ENCODE results near the gene NPR3. TPM values are rescaled to one million over a fixed set of nuclear protein-coding genes. Genes with fewer than 3 reads are reported as not detected.

Gene NPR3, protein sequence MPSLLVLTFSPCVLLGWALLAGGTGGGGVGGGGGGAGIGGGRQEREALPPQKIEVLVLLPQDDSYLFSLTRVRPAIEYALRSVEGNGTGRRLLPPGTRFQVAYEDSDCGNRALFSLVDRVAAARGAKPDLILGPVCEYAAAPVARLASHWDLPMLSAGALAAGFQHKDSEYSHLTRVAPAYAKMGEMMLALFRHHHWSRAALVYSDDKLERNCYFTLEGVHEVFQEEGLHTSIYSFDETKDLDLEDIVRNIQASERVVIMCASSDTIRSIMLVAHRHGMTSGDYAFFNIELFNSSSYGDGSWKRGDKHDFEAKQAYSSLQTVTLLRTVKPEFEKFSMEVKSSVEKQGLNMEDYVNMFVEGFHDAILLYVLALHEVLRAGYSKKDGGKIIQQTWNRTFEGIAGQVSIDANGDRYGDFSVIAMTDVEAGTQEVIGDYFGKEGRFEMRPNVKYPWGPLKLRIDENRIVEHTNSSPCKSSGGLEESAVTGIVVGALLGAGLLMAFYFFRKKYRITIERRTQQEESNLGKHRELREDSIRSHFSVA
- total RNA-seq (10 to 100 TPM in 5 of 7 donors, 1 to 10 TPM in 2; 5.4 to 52.4 (median 20.3) TPM), polyA plus RNA-seq (1 to 10 TPM in 1 of 3 donors, under 1 TPM in 2; 0.30 to 3.1 (median 0.94) TPM)
- long read RNA-seq, donor 1, full-length matches to known transcripts: 3 of 3 reads
- long read RNA-seq, donor 1, partial matches to known transcripts: 0 of 3 reads
- long read RNA-seq, donor 1, other reads (novel, unspliced or antisense): 0 of 3 reads
- long read RNA-seq, donor 2, full-length matches to known transcripts: 10 of 10 reads
- long read RNA-seq, donor 2, partial matches to known transcripts: 0 of 10 reads
- long read RNA-seq, donor 2, other reads (novel, unspliced or antisense): 0 of 10 reads

- TF ChIP-seq POLR2AphosphoS5 (IDR thresholded peaks at IDR 0.05) (peak in 2 of 3 donors; percentile 33 to 48), POLR2A (IDR thresholded peaks at IDR 0.05) (no peak)
- TF ChIP-seq, protein P1, sequence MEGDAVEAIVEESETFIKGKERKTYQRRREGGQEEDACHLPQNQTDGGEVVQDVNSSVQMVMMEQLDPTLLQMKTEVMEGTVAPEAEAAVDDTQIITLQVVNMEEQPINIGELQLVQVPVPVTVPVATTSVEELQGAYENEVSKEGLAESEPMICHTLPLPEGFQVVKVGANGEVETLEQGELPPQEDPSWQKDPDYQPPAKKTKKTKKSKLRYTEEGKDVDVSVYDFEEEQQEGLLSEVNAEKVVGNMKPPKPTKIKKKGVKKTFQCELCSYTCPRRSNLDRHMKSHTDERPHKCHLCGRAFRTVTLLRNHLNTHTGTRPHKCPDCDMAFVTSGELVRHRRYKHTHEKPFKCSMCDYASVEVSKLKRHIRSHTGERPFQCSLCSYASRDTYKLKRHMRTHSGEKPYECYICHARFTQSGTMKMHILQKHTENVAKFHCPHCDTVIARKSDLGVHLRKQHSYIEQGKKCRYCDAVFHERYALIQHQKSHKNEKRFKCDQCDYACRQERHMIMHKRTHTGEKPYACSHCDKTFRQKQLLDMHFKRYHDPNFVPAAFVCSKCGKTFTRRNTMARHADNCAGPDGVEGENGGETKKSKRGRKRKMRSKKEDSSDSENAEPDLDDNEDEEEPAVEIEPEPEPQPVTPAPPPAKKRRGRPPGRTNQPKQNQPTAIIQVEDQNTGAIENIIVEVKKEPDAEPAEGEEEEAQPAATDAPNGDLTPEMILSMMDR (IDR thresholded peaks at IDR 0.05 in 8 of 11, conservative IDR thresholded peaks at IDR 0.05 in 3 of 11): no peak
- Histone ChIP-seq H3K27me3 (replicated peaks in 1 of 7) (peaks cover 0 to 80% (median 33%) of the 10 kb centered on the region in 7 donors), H3K4me3 (peak within 1 kb of the TSS; percentile 38 to 85 (median 60)), H3K4me1 (peaks cover 15 to 66% (median 53%) of the 10 kb centered on the region in 6 donors), H3K36me3 (no peaks in the 10 kb centered on the region), H3K9me3 (no peaks in the 10 kb centered on the region), H3K27ac (peak within 1 kb of the TSS in 7 of 8 donors; percentile 41 to 79 (median 68))
- intact Hi-C loops (cut with DNase I; ENCODE audit: low total_unique reads): no loop called here
- DNase-seq: no peak
- WGBS, 5 donors: 1 to 2% (median 1%) methylated on average over 54 to 55 of the region's 55 CpGs
Observed at GRCh38 chr5:32710550-32711361, at the start of gene NPR3. Gene NPR3 (plus strand): TSS chr5:32711321. CDS start chr5:32711777, 456 bp downstream.

DNA sequence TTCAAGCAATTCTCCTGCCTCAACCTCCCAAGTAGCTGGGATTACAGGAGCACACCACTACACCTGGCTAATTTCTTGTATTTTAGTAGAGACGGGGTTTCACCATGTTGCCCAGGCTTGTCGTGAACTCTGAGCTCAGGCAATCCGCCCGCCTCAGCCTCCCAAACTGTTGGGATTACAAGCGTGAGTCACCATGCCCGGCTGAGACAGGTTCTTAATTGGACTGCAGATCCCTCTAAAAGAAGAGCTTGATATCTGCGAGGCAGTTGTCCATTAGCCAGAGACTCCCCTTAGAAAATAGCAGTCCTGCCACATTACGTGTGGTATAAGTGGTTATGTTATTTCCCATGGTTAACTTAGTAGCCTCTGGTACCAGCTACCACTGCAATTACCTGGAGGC is 46.6 kb upstream of the NPR3 start:
- no peaks in the 10 kb centered on the region for H3K27me3 ChIP-seq (replicated peaks in 1 of 7)
- no peak for TF ChIP-seq POLR2A (IDR thresholded peaks at IDR 0.05)
- TF ChIP-seq POLR2AphosphoS5 (IDR thresholded peaks at IDR 0.05): no peak
- TF ChIP-seq, protein P1 (IDR thresholded peaks at IDR 0.05 in 8 of 11, conservative IDR thresholded peaks at IDR 0.05 in 3 of 11): no peak
- H3K36me3 ChIP-seq: no peaks in the 10 kb centered on the region
- DNase-seq: no peak
- peaks cover 0 to 73% (median 29%) of the 10 kb centered on the region in 8 donors for H3K9me3 ChIP-seq
- H3K27ac ChIP-seq: no peak overlapping the region
- H3K4me1 ChIP-seq: no peaks in the 10 kb centered on the region
- H3K4me3 ChIP-seq: no peak overlapping the region
- 81 to 95% (median 88%) methylated on average over 8 of the region's 8 CpGs for WGBS, 5 donors
- intact Hi-C loops (cut with DNase I; ENCODE audit: low total_unique reads): no loop called here

DNA sequence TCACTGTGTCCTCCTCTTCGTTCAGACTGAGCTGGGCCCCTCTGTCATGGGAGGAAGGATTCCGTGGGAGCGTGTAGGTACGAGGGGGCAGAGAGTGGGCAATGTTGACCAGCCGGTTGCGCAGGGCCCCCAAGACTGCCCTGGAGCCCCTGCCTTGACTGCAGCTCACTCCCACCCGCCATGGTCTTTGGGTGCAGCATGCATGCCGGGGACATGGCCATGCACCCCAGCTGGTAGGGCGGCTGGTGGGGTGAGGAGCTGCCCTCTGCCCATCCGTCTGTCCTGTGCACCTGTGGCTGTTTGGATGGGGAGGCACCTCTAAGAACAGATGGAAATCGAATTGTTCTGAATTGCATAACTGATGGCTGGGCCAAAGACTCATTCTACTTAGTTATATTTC is 42.6 kb upstream of the NPR3 start:
- DNase-seq: no peak
- 73 to 86% (median 80%) methylated on average over 11 of the region's 11 CpGs for WGBS, 5 donors

More for the DNA sequence above, 42.6 kb upstream of the NPR3 start:
- Histone ChIP-seq H3K9me3 (peaks cover 2 to 74% (median 33%) of the 10 kb centered on the region in 8 donors), H3K4me1 (no peaks in the 10 kb centered on the region), H3K27ac (no peak overlapping the region), H3K4me3 (no peak overlapping the region), H3K27me3 (replicated peaks in 1 of 7) (no peaks in the 10 kb centered on the region), H3K36me3 (no peaks in the 10 kb centered on the region)
- intact Hi-C loops (cut with DNase I; ENCODE audit: low total_unique reads): no loop called here
- TF ChIP-seq POLR2A (IDR thresholded peaks at IDR 0.05) (no peak), POLR2AphosphoS5 (IDR thresholded peaks at IDR 0.05) (no peak)
- TF ChIP-seq, protein P1 (IDR thresholded peaks at IDR 0.05 in 8 of 11, conservative IDR thresholded peaks at IDR 0.05 in 3 of 11): no peak

All from spleen (tissue), 13 donors.